Keratinocyte (primary cell): Measurements from ENCODE around the gene NME9.

ENCODE experiments used
- EZH2 ChIP-seq: IDR thresholded peaks from one replicate; pipeline ENCODE4 v1.6.1; 2012; ENCODE audit warnings: inconsistent platforms, mild to moderate bottlenecking, low read length, moderate library complexity
- TF ChIP-seq, protein P1 (sequence below), 3 experiments: IDR thresholded peaks in 1 of 3; conservative IDR thresholded peaks in 1 of 3; optimal IDR thresholded peaks in 1 of 3; 2 replicates in 2 of 3; 3 replicates in 1 of 3; pipeline versions ENCODE3 to v1.5.1; 2011; ENCODE audit warnings: low read length in 3 of 3, mild to moderate bottlenecking in 3 of 3, moderate library complexity in 2 of 3, control low read depth in 1 of 3, inconsistent platforms in 1 of 3; ENCODE audit not compliant: insufficient read depth in 2 of 3; ENCODE audit errors: extremely low read depth in 1 of 3

DNA sequence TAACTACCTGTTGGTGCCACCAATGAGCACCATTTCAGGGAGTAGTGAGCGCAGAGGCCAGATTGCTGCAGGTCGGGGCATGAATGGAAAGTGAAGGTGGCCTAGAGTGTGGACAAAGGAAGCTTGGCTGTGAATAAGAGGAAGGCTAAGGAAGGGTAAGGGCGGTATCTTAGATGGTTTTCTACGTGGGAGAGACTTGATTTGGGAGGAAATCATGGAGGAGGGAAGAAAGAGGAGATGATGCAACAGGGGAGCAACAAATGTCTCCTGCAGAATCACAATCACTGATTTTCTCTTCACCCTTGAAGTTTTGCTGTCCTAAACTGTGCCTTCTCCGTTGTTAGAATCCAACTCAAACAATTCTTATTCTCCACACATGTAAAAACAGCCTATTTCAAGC, 21.8 kb downstream of the NME9 start:
- TF ChIP-seq, protein P1, sequence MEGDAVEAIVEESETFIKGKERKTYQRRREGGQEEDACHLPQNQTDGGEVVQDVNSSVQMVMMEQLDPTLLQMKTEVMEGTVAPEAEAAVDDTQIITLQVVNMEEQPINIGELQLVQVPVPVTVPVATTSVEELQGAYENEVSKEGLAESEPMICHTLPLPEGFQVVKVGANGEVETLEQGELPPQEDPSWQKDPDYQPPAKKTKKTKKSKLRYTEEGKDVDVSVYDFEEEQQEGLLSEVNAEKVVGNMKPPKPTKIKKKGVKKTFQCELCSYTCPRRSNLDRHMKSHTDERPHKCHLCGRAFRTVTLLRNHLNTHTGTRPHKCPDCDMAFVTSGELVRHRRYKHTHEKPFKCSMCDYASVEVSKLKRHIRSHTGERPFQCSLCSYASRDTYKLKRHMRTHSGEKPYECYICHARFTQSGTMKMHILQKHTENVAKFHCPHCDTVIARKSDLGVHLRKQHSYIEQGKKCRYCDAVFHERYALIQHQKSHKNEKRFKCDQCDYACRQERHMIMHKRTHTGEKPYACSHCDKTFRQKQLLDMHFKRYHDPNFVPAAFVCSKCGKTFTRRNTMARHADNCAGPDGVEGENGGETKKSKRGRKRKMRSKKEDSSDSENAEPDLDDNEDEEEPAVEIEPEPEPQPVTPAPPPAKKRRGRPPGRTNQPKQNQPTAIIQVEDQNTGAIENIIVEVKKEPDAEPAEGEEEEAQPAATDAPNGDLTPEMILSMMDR (optimal IDR thresholded peaks at IDR 0.05 in 1 of 3, IDR thresholded peaks at IDR 0.05 in 1 of 3, conservative IDR thresholded peaks at IDR 0.05 in 1 of 3; ENCODE audit: extremely low read depth in 1 of 3, insufficient read depth in 2 of 3, low read length in 3 of 3): no peak
- no peak for TF ChIP-seq EZH2
